ENCODE data around the gene ENGASE. TPM values are rescaled to one million over a fixed set of nuclear protein-coding genes. Genes with fewer than 3 reads are reported as not detected.

Gene ENGASE
- total RNA-seq, 2 donors from 2014 or later = 18.2 to 29.7 TPM

DNA sequence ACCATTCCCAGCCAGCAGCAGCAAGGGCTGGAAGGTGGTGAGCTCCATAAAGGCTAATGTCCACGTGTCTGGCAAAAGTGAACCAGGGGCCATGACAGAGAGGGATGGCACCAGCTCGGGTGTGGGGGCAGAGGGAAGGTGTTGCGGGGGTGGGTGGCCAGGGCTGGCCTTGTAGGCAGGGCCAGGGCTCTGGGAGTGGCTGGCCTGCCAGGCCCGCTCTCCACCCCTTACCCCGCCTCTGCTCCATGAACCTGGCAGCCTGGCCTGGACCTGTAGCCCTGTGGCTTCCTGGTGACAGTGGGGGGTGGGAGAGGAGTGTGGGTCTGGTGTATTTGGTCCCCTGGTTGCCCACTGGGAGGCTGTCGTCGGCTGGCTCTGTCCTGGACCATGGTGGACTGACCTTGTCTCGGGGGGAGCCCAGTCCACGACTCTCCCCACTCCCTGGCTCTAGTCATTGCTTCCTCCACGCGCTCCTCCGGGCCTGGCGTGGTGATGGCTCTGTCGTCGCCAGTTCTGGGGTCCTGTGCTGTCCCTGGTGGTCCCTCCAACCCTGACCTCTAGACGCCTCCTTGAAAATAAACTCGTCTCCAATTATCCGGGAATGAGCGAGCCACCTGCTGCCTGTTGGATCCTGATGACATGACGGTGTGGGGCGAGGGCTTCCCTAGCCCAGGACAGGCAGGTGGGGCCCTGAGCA lies 50.0 kb downstream of the ENGASE start:
- intact Hi-C loops (cut with DNase I) = no loop called here
- DNase-seq (ENCODE audit: low spot score) = no peak

DNA sequence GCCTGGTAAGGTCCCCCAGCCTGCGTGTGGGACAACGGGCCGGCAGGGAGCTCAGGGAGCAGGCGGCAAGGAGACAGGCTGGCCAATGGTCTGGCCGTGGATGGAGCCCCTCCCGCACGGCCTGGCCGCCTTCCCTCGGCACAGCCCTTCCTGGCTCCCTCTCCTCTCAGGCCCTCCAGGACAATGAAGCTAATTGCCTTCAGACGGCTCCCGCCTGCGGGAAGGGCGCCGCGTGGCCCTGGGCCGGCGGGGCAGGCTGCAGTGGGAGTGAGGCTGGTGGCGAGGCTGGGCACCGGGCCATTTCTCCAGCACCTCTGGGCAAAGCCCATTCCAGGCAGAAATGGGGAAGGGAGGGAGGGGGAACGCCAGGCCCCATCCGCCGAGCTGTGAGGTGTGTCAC lies 50.9 kb downstream of the ENGASE start:
- intact Hi-C loops (cut with DNase I) = no loop called here

GRCh38 chr17:79126139-79126538 lies 51.5 kb downstream of the ENGASE start:
- DNase-seq (ENCODE audit: low spot score) = no peak
- intact Hi-C loops (cut with DNase I) = no loop called here

More for the DNA sequence above, 50.9 kb downstream of the ENGASE start:
- no peak for DNase-seq (ENCODE audit: low spot score)

- intact Hi-C loops (cut with DNase I) = no loop called here
- DNase-seq (ENCODE audit: low spot score) = no peak
Measured at GRCh38 chr17:79127534-79128135, 53.0 kb downstream of the ENGASE start.

DNA sequence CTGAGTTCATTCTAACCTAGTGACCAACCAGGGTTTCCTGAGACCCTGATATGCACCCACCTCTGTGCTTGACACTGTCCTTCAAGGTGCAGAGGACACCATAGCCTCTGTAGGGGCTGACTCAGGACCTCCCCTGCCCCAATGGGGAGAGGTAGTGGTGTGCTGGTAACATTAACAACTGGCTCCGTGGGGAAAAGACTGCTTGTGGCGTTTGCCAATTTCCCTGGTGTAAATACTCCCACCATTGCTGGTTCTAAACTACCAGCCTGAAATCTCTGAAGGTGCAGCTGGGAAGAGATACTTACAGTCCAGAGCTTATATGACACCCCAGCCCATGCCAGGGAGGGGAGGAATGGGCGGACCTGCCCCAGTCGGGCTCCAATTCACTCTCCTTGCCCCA lies 54.9 kb downstream of the ENGASE start:
- intact Hi-C loops (cut with DNase I) = no loop called here
- DNase-seq (ENCODE audit: low spot score) = no peak

DNA sequence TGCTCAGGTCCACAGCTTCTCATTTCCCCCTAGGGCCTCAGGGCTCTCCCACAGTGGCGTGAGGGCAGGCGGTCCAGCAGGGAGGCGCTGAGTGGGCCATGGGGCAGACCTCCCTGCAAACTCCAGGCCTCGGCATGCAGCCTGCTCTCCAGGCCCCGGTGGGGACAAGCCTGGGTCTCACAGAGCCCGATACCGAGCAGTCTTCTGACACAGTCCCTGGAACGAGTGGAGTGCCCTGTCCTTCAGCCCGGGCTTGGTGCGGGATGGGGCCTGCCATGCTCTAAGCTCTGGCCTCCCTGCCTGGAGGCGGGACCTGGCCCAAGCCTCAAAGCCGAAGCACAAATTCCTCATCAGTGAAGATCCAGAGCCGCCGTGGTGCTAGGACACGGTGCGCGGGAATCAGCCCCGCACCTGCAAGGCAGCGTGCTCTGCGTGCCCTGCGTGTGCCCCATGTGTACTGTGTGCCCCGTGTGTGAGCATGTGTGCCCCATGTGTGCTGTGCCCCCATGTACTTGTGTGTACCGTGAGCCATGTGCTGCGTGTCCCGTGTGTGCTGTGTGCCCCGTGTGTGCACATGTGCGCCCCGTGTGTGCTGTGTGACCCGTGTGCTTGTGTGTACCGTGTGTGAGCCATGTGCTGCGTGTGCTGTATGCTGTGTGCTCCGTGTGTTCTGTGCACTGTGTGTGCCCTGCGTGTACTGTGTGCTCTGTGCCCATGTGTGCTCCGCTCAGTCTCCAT lies 56.1 kb downstream of the ENGASE start:
- intact Hi-C loops (cut with DNase I) = no loop called here
- no peak for DNase-seq (ENCODE audit: low spot score)

- intact Hi-C loops (cut with DNase I) = no loop called here
Measured at GRCh38 chr17:79131274-79131635, 56.6 kb downstream of the ENGASE start.

GRCh38 chr17:79131701-79132100 lies 57.1 kb downstream of the ENGASE start:
- intact Hi-C loops (cut with DNase I) = no loop called here
- DNase-seq (ENCODE audit: low spot score) = no peak

More at GRCh38 chr17:79131274-79131635, 56.6 kb downstream of the ENGASE start:
- DNase-seq (ENCODE audit: low spot score) = no peak

DNA sequence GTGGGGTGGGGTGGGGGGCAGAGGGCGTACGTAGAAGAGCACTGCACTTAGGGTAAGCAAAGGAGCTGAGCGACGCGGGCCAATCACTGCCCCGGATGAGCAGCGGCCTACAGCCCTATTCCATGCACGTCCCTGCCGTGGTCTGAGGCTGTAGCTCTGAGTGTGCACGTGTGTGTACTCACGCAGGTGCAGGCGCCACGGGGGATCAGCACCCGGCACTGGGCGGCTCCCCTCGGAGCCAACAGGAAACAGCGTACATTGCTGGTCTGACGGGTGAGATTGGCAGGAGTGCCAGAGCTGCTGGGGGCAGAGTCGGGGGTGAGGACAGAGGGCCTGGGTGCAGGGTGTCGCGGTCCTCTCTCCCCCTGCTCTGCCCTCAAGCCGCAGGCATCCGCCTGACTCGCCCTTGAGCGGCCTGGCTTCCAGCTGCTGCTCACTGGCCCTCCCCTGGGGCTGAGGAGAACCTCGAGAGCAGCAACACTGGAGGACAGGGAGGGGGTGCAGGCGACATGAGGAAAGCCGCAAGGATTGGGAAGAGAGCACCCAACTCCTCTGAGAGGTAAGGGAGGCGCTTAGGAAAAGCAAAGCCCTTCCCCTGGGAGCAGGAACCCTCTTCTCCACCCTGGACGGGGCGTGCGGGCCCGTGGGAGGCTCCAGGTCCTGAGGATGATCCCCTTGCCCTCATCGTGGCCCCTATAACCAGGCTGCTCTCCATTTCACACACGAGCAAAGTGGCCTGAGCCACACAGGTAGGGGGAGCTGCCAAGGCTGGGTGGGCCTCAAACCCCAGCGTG lies 57.8 kb downstream of the ENGASE start:
- intact Hi-C loops (cut with DNase I) = no loop called here
- no peak for DNase-seq (ENCODE audit: low spot score)

GRCh38 chr17:79133214-79133613 lies 58.6 kb downstream of the ENGASE start:
- DNase-seq (ENCODE audit: low spot score) = no peak
- intact Hi-C loops (cut with DNase I) = no loop called here

DNA sequence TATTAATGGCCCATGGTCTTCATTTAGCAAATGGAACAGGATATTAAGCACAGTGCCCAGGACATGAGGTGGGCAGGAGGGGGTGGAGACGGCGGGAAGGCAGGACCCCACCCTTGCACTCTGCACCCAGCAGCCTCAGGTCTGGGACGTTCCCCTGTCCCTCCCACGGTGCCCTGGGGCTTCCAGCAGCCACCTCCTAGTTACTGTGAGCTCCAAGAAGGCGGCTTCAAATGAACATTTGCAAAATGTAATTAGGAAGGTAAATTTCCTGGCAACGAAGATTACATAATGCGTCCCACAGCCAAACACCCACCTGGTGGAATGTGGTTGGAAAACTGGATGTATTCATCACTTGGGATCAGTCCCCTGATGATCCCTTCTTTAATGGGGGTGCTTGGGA lies 59.4 kb downstream of the ENGASE start:
- DNase-seq (ENCODE audit: low spot score) = no peak
- intact Hi-C loops (cut with DNase I) = no loop called here

DNA sequence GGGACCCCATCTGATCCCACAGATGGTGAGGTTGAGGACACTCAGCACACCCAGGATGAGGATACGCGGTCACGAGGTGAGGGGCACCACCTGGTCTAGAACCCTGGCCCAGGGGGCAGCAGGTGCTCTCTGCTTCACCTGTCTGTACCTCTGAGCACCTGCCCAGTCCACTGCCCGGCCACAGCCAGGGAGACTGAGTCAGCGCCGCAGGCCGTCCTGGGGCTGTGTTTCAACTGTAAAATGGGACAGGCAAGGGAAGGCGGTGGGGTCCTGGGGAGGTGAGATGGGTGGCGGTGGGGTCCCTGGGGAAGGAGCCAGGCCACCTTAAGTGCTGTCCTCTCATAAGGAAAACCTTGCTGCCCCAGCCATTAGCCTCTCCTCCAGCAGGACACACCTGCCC lies 60.4 kb downstream of the ENGASE start:
- no peak for DNase-seq (ENCODE audit: low spot score)
- intact Hi-C loops (cut with DNase I) = no loop called here

DNA sequence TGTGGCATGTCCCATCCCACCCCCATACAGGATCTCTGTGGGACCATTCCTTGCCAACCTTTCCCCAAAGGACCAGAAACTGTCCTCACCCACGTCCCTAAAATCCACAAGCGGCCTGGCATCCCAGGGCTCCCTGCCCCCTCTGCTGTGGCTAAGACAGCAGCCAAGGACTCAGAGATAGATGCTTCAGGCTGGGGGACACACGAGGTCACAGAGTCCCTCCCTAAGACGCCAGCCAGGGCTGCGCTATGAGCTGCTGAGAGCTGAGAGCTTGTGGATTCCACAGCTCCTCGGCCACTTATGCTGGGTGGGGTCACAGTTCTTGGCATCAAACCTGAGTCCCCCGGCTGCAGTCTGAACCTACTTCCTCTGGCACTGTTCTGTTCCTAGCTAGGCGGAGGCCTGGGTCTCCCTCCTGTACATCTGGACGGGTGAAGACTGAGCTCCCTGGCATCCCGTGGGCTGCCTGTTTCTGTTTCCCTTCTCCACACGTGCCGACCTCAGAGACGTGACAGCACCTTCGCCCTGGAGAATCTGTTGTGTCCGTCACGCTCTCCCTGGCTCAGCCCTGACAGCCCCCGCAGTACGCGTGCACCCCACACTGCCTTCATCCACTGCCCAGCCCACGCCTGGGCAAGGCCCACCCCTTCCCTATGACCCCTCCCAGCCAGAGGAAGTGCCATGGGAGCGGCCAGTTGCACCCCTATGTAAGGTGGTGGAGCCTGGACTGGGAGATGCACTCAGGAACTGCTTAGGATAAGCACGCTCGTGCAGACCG lies 61.2 kb downstream of the ENGASE start:
- intact Hi-C loops (cut with DNase I) = no loop called here
- no peak for DNase-seq (ENCODE audit: low spot score)

Other genes starting within 250 kb of the ENGASE start
- gene USP36, start 234.0 kb upstream of the ENGASE start, total RNA-seq = 10 to 100 TPM; 47.1 to 52.1 TPM
- 1 to 10 TPM; 4.1 to 4.9 TPM for gene CEP295NL, start 171.6 kb upstream of the ENGASE start, total RNA-seq
- 100 to 1,000 TPM; 484 to 701 TPM for gene TIMP2, start 149.4 kb upstream of the ENGASE start, total RNA-seq
- 100 to 1,000 TPM; 103 to 163 TPM for gene LGALS3BP, start 94.9 kb upstream of the ENGASE start, total RNA-seq
- 10 to 100 TPM; 29.5 to 34.7 TPM for gene CANT1, start 65.1 kb upstream of the ENGASE start, total RNA-seq
- gene C1QTNF1, start 50.7 kb upstream of the ENGASE start, total RNA-seq = 100 to 1,000 TPM; 172 to 261 TPM